C4-2B (cell line): Measurements from ENCODE around the gene PDE12.

Source experiments
- H3K27ac ChIP-seq: fragments of 450-650 bp; 2 replicates; pipeline ENCODE4 v1.5.1; 2017
- CTCF ChIP-seq: fragments of 450-650 bp; conservative IDR thresholded peaks from 2 replicates; pipeline ENCODE4 v1.5.1; 2017; ENCODE audit warnings: mild to moderate bottlenecking
- ZFX ChIP-seq: fragments of 450-650 bp; IDR thresholded peaks from 2 replicates; pipeline ENCODE4 v1.6.1; 2017

PDE12 gene

GRCh38 chr3:57587905-57588304 is 31.8 kb downstream of the PDE12 start:
- TF ChIP-seq CTCF (no peak), ZFX (no peak)
- no peak overlapping the region for H3K27ac ChIP-seq

GRCh38 chr3:57592306-57592705 is 36.2 kb downstream of the PDE12 start:
- no peak overlapping the region for H3K27ac ChIP-seq
- TF ChIP-seq ZFX (no peak), CTCF (no peak)

- no peak overlapping the region for H3K27ac ChIP-seq
Observed at GRCh38 chr3:57594144-57594543, 38.1 kb downstream of the PDE12 start.

GRCh38 chr3:57594576-57594975 is 38.5 kb downstream of the PDE12 start:
- TF ChIP-seq CTCF, result no peak
- TF ChIP-seq ZFX, result no peak
- no peak overlapping the region for H3K27ac ChIP-seq

More at GRCh38 chr3:57594144-57594543, 38.1 kb downstream of the PDE12 start:
- TF ChIP-seq ZFX, result no peak
- no peak for TF ChIP-seq CTCF

- H3K27ac ChIP-seq, result peak overlapping the region; percentile 85
- TF ChIP-seq ZFX, result no peak
- no peak for TF ChIP-seq CTCF
Observed at GRCh38 chr3:57596495-57597126, 40.5 kb downstream of the PDE12 start.

- H3K27ac ChIP-seq, result peak within 1 kb of the TSS; percentile 85
- TF ChIP-seq CTCF (peak; percentile 33; the same call in 1 of the 2 replicates), ZFX (peak; percentile 52)
Observed at GRCh38 chr3:57597127-57597923, 41.3 kb downstream of the PDE12 start, which contains the start of gene ARF4. ARF4 (minus strand) TSS chr3:57597344; CDS start chr3:57597140, 204 bp downstream.

GRCh38 chr3:57598765-57599360 is 42.8 kb downstream of the PDE12 start:
- no peak for TF ChIP-seq CTCF
- no peak for TF ChIP-seq ZFX

More at GRCh38 chr3:57598765-57599360, 42.8 kb downstream of the PDE12 start:
- H3K27ac ChIP-seq, result peak overlapping the region; percentile 85
